Esophagus squamous epithelium (tissue), 4 donors: ENCODE measurements around the gene RNF207.

Experiments
- CTCF ChIP-seq, 6 experiments: fragments of 450-650 bp in 4 of 6; fragments of 200-600 bp in 2 of 6; sonication (generic) in 2 of 6; IDR thresholded peaks; one replicate each; pipeline ENCODE4 v1.5.1; 2016 to 2019; ENCODE audit warnings: antibody characterized with exemption in 6 of 6, mild to moderate bottlenecking in 4 of 6, moderate library complexity in 4 of 6
- POLR2A ChIP-seq, 4 donors: fragments of 450-650 bp; IDR thresholded peaks; one replicate each; pipeline ENCODE4 v1.6.1; 2017; ENCODE audit warnings: antibody characterized with exemption in 4 of 4, mild to moderate bottlenecking in 4 of 4, moderate library complexity in 3 of 4

GRCh38 chr1:6245869-6246496, 40.1 kb downstream of the RNF207 start:
- TF ChIP-seq CTCF (IDR thresholded peaks at IDR 0.05) (no peak), POLR2A (IDR thresholded peaks at IDR 0.05) (no peak)
